Skeletal muscle tissue (tissue), 4 donors: Measurements from ENCODE around the gene TNIK. TPM values are rescaled to one million over a fixed set of nuclear protein-coding genes. Genes with fewer than 3 reads are reported as not detected.

Experiments used
- H3K27ac ChIP-seq: one replicate; pipeline ENCODE4 v1.7.0; 2013; ENCODE audit warnings: mild to moderate bottlenecking, low read depth, low read length, inconsistent platforms
- H3K27me3 ChIP-seq, 3 donors: one replicate each; pipeline ENCODE4 v1.7.0; 2013; ENCODE audit warnings: low read length in 3 of 3; ENCODE audit not compliant: control insufficient read depth in 3 of 3, insufficient read depth in 3 of 3
- H3K36me3 ChIP-seq, 3 donors: one replicate each; pipeline ENCODE4 v1.7.0; 2013; ENCODE audit warnings: low read length in 3 of 3; ENCODE audit not compliant: control insufficient read depth in 3 of 3, insufficient read depth in 3 of 3
- H3K4me1 ChIP-seq, 3 donors: one replicate each; pipeline ENCODE4 v1.7.0; 2013; ENCODE audit warnings: low read length in 3 of 3, mild to moderate bottlenecking in 3 of 3; ENCODE audit not compliant: control insufficient read depth in 3 of 3, insufficient read depth in 3 of 3
- H3K4me3 ChIP-seq, 3 donors: one replicate each; pipeline ENCODE4 v1.7.0; 2013; ENCODE audit warnings: low read length in 3 of 3
- H3K9ac ChIP-seq, 3 donors: one replicate each; pipeline ENCODE4 v1.7.0; 2013; ENCODE audit warnings: low read length in 3 of 3, mild to moderate bottlenecking in 3 of 3, moderate library complexity in 2 of 3, low read depth in 1 of 3
- H3K9me3 ChIP-seq, 3 donors: one replicate each; pipeline ENCODE4 v1.7.0; 2013; ENCODE audit warnings: low read length in 3 of 3; ENCODE audit not compliant: control insufficient read depth in 3 of 3
- total RNA-seq: library from RNA; depleted of rRNA; stranded (reverse); fragments of >200 nt; gene quantifications from one replicate; pipeline ENCODE4 v1.2.3, GENCODE V29; 2014
- donor health status: Osteomylitis.

The TNIK gene
- total RNA-seq, 1 donor from 2014 or later: 31.3 TPM

- H3K9ac ChIP-seq: no peak overlapping the region
- H3K36me3 ChIP-seq: no peaks in the 10 kb centered on the region
- H3K4me1 ChIP-seq: peaks cover 0 to 4% (median 0%) of the 10 kb centered on the region in 3 donors
- H3K27me3 ChIP-seq: no peaks in the 10 kb centered on the region
- no peaks in the 10 kb centered on the region for H3K9me3 ChIP-seq
- H3K4me3 ChIP-seq: no peak overlapping the region
- H3K27ac ChIP-seq: no peak overlapping the region
Observed at GRCh38 chr3:171218069-171218468, 242.1 kb downstream of the TNIK start.

GRCh38 chr3:171213907-171214306 lies 246.3 kb downstream of the TNIK start:
- peaks cover 0 to 7% (median 0%) of the 10 kb centered on the region in 3 donors for H3K4me1 ChIP-seq
- H3K9ac ChIP-seq: no peak overlapping the region
- peaks cover 0 to 3% (median 2%) of the 10 kb centered on the region in 3 donors for H3K36me3 ChIP-seq
- H3K27ac ChIP-seq: no peak overlapping the region
- no peak overlapping the region for H3K4me3 ChIP-seq
- no peaks in the 10 kb centered on the region for H3K27me3 ChIP-seq
- H3K9me3 ChIP-seq: no peaks in the 10 kb centered on the region

GRCh38 chr3:171213178-171213577 lies 247.0 kb downstream of the TNIK start:
- Histone ChIP-seq H3K27ac (no peak overlapping the region), H3K36me3 (peaks cover 0 to 3% (median 2%) of the 10 kb centered on the region in 3 donors), H3K27me3 (no peaks in the 10 kb centered on the region), H3K9me3 (no peaks in the 10 kb centered on the region), H3K4me1 (peaks cover 0 to 7% (median 0%) of the 10 kb centered on the region in 3 donors), H3K9ac (no peak overlapping the region), H3K4me3 (no peak overlapping the region)

GRCh38 chr3:171212648-171213047 lies 247.6 kb downstream of the TNIK start:
- Histone ChIP-seq H3K36me3 (peaks cover 0 to 3% (median 2%) of the 10 kb centered on the region in 3 donors), H3K9ac (no peak overlapping the region), H3K4me1 (peaks cover 0 to 7% (median 0%) of the 10 kb centered on the region in 3 donors), H3K9me3 (no peaks in the 10 kb centered on the region), H3K27me3 (no peaks in the 10 kb centered on the region), H3K4me3 (no peak overlapping the region), H3K27ac (no peak overlapping the region)

- no peak overlapping the region for H3K27ac ChIP-seq
Observed at GRCh38 chr3:171206283-171206682, 253.9 kb downstream of the TNIK start.

GRCh38 chr3:171204942-171205341 lies 255.3 kb downstream of the TNIK start:
- Histone ChIP-seq H3K27ac (no peak overlapping the region), H3K36me3 (peaks cover 0 to under 1% (median 0%) of the 10 kb centered on the region in 3 donors), H3K9ac (no peak overlapping the region), H3K9me3 (no peaks in the 10 kb centered on the region), H3K4me1 (peaks cover 0 to 2% (median 0%) of the 10 kb centered on the region in 3 donors), H3K4me3 (no peak overlapping the region), H3K27me3 (no peaks in the 10 kb centered on the region)

More at GRCh38 chr3:171206283-171206682, 253.9 kb downstream of the TNIK start:
- Histone ChIP-seq H3K4me3 (no peak overlapping the region), H3K9me3 (no peaks in the 10 kb centered on the region), H3K36me3 (peaks cover 0 to 3% (median 2%) of the 10 kb centered on the region in 3 donors), H3K9ac (no peak overlapping the region), H3K4me1 (no peaks in the 10 kb centered on the region), H3K27me3 (no peaks in the 10 kb centered on the region)

GRCh38 chr3:171201825-171202224 lies 258.4 kb downstream of the TNIK start:
- no peak overlapping the region for H3K4me3 ChIP-seq
- H3K9ac ChIP-seq: peak overlapping the region in 2 of 3 donors; percentile 24 to 40
- H3K27ac ChIP-seq: peak overlapping the region; percentile 29
- H3K36me3 ChIP-seq: no peaks in the 10 kb centered on the region
- H3K4me1 ChIP-seq: peaks cover 9 to 12% (median 11%) of the 10 kb centered on the region in 3 donors
- H3K27me3 ChIP-seq: no peaks in the 10 kb centered on the region
- no peaks in the 10 kb centered on the region for H3K9me3 ChIP-seq

- H3K9me3 ChIP-seq: no peaks in the 10 kb centered on the region
- H3K27me3 ChIP-seq: no peaks in the 10 kb centered on the region
- no peak overlapping the region for H3K9ac ChIP-seq
- no peak overlapping the region for H3K27ac ChIP-seq
- peaks cover 9 to 12% (median 11%) of the 10 kb centered on the region in 3 donors for H3K4me1 ChIP-seq
- no peaks in the 10 kb centered on the region for H3K36me3 ChIP-seq
- no peak overlapping the region for H3K4me3 ChIP-seq
Observed at GRCh38 chr3:171200750-171201088, 259.5 kb downstream of the TNIK start.

- Histone ChIP-seq H3K27ac (no peak overlapping the region), H3K9me3 (no peaks in the 10 kb centered on the region), H3K4me1 (peaks cover 9 to 12% (median 11%) of the 10 kb centered on the region in 3 donors), H3K4me3 (no peak overlapping the region), H3K9ac (no peak overlapping the region), H3K27me3 (no peaks in the 10 kb centered on the region), H3K36me3 (no peaks in the 10 kb centered on the region)
Observed at GRCh38 chr3:171200052-171200749, 260.0 kb downstream of the TNIK start.

GRCh38 chr3:171199473-171199829 lies 260.8 kb downstream of the TNIK start:
- H3K4me1 ChIP-seq: peaks cover 9 to 12% (median 11%) of the 10 kb centered on the region in 3 donors
- H3K27me3 ChIP-seq: no peaks in the 10 kb centered on the region
- H3K9ac ChIP-seq: no peak overlapping the region
- H3K27ac ChIP-seq: no peak overlapping the region
- H3K4me3 ChIP-seq: no peak overlapping the region
- H3K36me3 ChIP-seq: no peaks in the 10 kb centered on the region
- H3K9me3 ChIP-seq: no peaks in the 10 kb centered on the region
